ENCODE measurements around the gene SLC46A1.

SLC46A1 gene

GRCh38 chr17:28379814-28380801 lies 25.9 kb downstream of the SLC46A1 start:
- no peak for DNase-seq

DNA sequence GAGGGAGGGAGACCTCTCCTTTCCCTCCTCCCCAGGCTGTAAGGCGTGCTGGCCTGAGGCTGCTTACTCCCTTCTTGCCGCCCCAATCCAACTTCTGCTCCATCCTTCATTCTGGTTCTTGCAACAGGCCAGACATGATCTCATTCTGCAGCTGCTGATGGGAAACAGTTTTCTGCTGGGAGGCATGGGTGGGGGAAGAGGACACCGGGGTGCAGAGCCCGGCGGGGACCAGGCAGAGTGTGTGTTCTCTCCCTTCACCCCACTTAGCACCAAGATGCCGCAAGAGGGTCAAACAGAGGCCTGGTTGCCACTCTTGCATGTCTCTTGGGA lies 33.1 kb downstream of the SLC46A1 start:
- no peak for DNase-seq

GRCh38 chr17:28372203-28372944 lies 33.6 kb downstream of the SLC46A1 start:
- peak; percentile 37 for DNase-seq

DNA sequence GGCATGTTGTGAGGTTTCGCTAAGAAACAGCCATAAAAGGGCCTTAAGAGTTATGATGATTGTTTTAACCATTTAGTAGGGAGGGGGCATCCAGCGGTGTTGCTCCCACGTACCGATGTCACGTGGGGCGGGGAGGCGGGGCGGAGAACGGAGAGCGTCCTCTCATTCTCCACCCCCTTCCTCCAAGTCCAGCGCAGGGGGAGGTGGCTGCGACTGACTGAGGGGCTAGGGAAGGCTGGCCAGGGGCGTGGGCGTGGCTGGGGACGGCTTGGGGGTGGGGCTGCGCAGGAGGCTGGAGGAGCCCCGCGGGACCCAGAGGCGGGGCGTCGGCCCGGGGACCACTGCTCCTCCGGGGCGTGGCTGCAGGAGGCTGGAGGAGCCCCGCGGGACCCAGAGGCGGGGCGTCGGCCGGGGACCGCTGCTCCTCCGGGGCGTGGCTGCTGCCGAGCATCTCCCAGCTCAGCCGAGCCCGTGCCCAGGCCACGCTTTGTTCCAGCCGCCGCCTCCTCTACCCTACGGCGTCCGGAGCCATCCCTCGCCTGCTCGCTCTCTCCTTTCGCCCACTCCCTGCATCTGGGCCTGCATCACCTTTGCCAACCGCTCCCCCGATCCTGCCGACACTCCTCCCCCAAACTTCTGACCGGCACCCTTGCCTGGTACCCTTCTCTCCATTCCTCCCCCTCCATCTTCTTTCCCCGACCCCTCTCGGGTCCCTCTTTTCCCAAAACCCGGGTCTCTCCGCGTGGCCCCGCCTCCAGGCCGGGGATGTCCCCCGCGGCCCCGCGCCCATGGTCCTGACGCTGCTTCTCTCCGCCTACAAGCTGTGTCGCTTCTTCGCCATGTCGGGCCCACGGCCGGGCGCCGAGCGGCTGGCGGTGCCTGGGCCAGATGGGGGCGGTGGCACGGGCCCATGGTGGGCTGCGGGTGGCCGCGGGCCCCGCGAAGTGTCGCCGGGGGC lies 34.5 kb downstream of the SLC46A1 start, which contains the start of gene SARM1:
Gene SARM1 (plus strand): TSS at position 450 of the 958 bp plus-strand sequence. CDS start 339 bp downstream, at position 789.
- DNase-seq = peak; percentile 91

DNA sequence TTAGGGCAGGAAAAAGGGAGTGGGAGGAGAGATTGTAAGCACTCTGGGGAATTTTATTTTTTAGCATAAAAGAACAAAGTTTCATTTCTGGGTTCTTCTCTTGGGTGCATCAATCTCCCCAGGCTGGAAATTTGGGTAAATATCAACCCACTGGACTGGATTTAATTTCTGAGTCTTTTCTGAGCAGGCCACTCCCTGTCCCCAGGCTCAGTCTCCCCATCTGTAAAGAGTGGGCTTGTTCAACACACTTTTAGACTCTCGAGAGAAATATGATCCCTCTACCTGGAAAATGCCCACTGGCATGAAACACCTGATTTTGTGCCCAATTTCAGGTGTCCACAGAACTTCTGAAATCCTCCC lies 35.3 kb downstream of the SLC46A1 start:
- no peak for DNase-seq

- no peak for DNase-seq
Measured at GRCh38 chr17:28370035-28370743, 35.8 kb downstream of the SLC46A1 start, which contains the start of gene VTN. Gene VTN, minus strand, starts transcription at chr17:28370307. Its CDS starts 104 bp downstream, at chr17:28370203.

- peak; percentile 26 for DNase-seq
Measured at GRCh38 chr17:28369684-28370034, 36.4 kb downstream of the SLC46A1 start.

GRCh38 chr17:28368915-28369683 lies 36.9 kb downstream of the SLC46A1 start:
- DNase-seq = no peak

GRCh38 chr17:28368306-28368831 lies 37.6 kb downstream of the SLC46A1 start:
- no peak for DNase-seq

DNA sequence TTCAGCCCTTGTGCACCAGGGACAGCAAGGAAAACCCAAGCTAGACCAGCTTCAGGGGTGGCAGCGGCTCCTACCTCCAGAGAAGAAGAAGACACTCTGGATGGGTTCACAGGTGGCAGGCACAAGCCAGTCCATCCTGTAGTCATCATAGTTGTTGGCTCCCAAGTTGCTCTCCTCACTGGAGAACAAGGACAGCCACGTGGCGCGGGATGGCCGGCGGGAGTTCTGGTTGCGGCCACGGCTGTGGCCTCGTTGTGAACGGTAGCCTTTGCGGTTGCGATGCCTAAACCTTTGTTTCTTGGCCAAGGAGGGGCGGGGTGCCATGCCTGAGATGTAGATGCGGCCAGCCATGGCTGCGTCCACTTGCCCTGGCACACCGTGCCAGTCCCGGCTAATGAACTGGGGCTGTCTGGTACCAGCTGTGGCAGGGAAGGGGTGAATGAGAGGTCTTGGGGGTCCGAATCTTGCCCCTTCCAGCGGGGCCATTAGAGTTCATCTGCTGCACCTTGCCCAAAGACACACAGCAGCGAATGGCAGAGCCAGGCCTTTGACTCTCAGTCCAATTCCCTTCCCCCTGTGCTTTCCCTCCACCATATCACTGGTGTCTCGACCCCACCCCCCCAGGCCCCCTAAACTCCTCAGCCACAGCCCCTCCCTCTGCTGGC lies 38.2 kb downstream of the SLC46A1 start:
- no peak for DNase-seq

GRCh38 chr17:28366605-28367004 lies 39.4 kb downstream of the SLC46A1 start:
- DNase-seq = no peak

GRCh38 chr17:28365487-28365886 lies 40.5 kb downstream of the SLC46A1 start:
- no peak for DNase-seq

GRCh38 chr17:28364665-28365363 lies 41.2 kb downstream of the SLC46A1 start, which contains the start of gene SEBOX:
Gene SEBOX, minus strand, starts transcription at chr17:28365199. Its CDS starts 48 bp downstream, at chr17:28365151.
- no peak for DNase-seq

DNA sequence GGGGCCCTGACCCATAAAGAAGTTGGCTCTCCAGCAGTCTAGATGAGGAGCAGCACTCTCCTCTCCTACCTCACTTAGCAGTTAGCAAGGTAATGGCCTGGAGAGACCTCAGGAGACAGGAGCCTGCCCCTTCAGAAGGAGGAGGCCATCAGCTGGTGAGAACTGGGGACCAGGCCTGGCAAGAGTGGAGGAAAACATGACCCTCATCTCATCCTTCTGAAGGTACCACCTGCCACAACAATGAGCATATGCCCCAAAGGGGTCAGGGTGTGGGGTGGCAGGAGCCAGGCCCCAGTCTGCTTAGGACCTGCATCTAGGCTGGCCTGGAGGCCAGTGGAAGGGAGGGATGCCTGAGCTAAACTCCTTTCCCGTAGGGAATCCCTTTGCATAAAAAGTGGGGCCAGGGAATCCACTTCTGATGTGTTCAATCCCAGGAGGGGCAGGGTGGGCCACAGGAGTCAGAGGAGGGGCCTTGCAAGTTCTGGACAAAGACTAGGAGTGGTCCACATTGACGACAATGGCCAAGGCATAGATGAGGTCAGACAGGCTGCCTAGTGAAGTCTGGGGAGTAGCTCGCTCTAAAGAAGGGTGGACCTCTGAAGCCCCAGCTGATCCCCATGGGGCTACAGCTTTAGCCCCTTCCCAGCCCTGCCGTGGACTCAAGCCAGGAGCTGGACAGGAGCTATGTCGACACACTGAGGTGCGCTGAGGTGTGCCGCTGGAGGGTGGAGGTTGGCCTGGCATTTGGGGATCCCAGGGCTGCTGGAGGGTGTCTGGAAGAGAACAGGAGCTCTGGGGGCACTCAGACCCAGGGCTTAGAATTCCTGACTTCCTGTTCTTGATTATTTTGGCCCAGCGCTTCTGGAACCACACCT lies 42.0 kb downstream of the SLC46A1 start:
- no peak for DNase-seq

DNA sequence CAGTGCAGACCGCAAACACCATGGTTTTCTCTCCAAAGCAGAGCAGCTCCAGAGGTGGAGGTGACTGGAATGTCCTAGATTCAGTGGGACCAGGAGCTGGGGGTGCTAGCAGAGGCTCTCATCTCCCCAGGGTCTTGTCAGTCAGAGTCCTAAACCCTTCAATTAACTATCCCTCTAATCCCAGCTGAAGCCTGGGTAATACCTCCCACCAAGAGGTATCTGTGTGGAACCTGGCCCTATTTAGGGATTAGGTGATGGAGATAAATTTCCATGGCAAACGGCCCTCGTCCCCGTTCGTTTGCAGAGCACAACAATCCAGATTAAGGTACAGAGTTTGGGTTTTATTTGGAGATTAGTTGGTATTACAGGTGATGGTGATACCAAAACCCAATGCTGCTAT lies 42.8 kb downstream of the SLC46A1 start:
- no peak for DNase-seq

DNA sequence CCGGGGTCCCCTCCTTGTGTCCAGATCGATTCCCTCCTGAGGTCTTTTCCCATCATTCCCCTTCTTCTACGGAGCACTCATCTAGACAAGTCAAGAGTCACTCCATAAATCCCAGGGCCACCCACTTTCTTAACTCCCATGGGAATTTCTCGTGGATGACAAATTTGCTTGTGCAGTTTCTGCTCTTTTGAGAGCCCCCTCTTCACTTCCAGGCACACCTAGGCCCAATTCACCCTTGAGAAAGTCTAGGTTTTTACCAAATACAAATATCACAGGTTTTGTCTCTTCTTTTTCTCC lies 48.2 kb downstream of the SLC46A1 start:
- DNase-seq = no peak

GRCh38 chr17:28357061-28357900 lies 48.7 kb downstream of the SLC46A1 start, which contains the start of gene POLDIP2:
Gene POLDIP2, minus strand, starts transcription at chr17:28357527. Its CDS starts 79 bp downstream, at chr17:28357448.
- peak; percentile 96 for DNase-seq

GRCh38 chr17:28350271-28350670 lies 55.7 kb downstream of the SLC46A1 start:
- DNase-seq = no peak

Measured in CD4-positive, alpha-beta T cell treated with Interleukin-17A for 4 hours (primary cell).